Fibroblast of pulmonary artery (primary cell): ENCODE measurements around the gene FRMPD2.

ENCODE experiments used
- DNase-seq: peaks from one replicate; pipeline ENCODE4 v3.0.0-alpha.2; 2010; ENCODE audit warnings: low read depth
- H3K4me3 ChIP-seq: replicated peaks from 2 replicates; pipeline ENCODE4 v1.5.1; 2011; ENCODE audit warnings: low read depth, mild to moderate bottlenecking, control low read depth, low read length, moderate library complexity
- TF ChIP-seq, protein P1 (sequence below): IDR thresholded peaks from 2 replicates; pipeline ENCODE4 v1.5.1; 2011; ENCODE audit warnings: mild to moderate bottlenecking, control low read depth, low read length, inconsistent platforms; ENCODE audit errors: missing control alignments

FRMPD2 gene

DNA sequence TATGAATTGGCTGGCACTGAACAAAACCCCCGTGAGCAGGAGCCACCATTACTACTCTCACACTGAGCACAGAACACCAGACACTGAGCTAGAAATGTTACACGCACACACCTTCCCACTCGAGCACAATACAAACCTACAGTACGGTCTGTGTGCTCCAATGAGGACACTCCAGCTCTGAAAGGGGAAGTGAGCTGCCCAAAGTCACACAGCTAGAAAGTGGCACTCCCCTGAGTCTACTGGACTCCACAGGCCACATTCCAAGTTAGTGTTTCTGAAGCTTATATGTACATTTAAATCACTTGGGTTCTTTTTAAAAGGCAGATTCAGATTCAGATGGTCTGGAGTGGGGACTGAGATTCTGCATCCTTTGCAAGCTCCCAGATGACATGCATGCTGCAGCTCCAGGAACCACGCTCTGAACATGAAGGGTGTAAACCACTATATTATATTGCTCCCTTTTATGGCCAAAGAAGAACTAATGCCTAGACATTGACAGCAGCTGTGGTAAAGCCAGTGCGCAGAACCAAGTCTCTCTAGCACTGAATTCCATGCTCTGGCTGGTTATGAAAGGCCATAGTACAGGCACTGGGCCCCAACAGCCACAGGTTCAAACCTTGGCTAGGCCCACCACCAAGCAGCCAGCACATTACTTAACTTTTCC is 77.1 kb downstream of the FRMPD2 start:
- no peak overlapping the region for H3K4me3 ChIP-seq
- no peak for DNase-seq
- TF ChIP-seq, protein P1, sequence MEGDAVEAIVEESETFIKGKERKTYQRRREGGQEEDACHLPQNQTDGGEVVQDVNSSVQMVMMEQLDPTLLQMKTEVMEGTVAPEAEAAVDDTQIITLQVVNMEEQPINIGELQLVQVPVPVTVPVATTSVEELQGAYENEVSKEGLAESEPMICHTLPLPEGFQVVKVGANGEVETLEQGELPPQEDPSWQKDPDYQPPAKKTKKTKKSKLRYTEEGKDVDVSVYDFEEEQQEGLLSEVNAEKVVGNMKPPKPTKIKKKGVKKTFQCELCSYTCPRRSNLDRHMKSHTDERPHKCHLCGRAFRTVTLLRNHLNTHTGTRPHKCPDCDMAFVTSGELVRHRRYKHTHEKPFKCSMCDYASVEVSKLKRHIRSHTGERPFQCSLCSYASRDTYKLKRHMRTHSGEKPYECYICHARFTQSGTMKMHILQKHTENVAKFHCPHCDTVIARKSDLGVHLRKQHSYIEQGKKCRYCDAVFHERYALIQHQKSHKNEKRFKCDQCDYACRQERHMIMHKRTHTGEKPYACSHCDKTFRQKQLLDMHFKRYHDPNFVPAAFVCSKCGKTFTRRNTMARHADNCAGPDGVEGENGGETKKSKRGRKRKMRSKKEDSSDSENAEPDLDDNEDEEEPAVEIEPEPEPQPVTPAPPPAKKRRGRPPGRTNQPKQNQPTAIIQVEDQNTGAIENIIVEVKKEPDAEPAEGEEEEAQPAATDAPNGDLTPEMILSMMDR: no peak

DNA sequence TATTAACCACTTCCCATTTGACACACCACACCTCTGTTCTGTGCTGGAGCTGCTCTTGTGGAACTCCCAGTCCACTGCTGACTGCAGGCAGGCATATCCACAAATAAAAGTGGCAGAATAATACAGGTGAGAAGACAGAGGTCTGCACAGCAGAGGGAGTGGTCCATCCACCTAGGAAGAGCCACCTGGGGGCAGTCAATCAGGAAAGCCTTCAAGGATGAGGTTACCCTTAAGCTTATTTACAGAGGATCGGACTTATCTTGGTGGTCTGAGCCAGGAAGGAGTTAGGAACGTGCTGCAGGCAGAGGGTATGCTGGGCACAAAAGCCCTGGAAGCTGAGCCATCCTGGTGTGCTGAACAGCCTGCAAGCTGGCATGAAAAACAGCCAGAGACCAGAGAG is 78.7 kb downstream of the FRMPD2 start:
- no peak for DNase-seq
- TF ChIP-seq, protein P1: no peak
- H3K4me3 ChIP-seq: no peak overlapping the region

DNA sequence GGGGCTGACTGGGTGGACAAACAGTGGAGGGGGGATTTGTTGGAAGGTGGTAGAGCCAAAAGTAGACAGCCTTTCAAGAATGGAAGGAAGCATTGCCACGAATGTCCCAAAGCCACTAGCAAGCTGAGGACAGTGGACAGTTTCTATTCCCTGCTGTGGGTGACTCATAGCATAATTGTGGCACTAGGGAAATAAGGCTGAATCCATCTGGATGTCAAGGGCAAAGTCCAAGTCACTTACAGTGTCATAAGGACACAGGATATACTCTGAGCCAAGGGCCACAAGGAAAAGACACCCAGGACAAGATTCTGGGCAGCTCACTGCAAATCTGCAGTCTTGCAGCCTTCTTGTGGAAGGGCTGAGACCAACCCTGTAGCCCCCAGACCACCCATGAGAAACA is 79.7 kb downstream of the FRMPD2 start:
- no peak overlapping the region for H3K4me3 ChIP-seq
- TF ChIP-seq, protein P1: no peak
- DNase-seq: no peak

DNA sequence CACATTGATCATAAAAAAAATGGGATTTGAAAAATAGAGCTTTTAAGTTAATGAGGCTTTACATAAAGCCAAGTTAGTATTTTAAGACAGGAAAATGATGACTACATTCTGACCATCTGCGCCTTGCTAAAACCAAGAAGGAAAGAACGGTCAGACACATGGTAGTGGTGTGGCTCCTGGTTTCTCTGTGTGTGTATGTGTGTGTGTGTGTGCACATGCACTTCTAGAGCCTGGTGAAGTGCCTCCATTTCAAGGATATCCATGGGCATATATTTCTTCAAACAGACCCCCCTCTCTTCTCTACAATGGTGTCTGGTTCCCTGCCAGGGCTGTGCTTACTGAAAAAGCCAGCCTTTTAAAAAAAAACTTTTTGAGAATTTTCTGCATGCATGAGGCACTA is 80.9 kb downstream of the FRMPD2 start:
- TF ChIP-seq, protein P1: no peak
- no peak for DNase-seq
- no peak overlapping the region for H3K4me3 ChIP-seq

DNA sequence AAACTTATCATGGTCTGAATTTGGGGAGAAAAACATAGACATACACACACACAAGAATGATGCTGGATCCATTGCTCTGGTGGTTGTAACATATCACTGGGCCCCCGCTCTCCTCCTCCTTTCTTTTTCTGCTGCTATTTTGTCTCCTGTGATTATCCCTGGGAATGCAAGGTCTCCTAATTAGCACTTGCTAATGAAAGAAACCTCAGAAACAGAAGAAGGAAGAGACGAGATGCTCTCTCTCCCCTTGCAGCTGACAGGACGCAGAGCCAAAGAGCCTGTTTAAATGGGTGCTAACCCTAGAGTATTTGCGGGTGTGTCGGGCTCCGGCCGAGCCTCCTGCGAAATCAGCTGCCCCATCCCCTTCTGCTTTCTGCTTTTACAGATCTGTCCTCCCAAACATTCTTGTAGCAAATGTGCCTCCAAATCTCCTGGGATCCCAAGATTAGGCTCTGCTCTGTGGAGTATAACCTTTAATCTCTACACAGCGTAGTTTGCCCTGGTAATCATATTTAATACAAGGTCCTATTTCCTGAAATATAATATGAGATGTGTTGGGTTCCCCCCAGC is 81.5 kb downstream of the FRMPD2 start:
- TF ChIP-seq, protein P1: no peak
- no peak for DNase-seq
- H3K4me3 ChIP-seq: no peak overlapping the region

DNA sequence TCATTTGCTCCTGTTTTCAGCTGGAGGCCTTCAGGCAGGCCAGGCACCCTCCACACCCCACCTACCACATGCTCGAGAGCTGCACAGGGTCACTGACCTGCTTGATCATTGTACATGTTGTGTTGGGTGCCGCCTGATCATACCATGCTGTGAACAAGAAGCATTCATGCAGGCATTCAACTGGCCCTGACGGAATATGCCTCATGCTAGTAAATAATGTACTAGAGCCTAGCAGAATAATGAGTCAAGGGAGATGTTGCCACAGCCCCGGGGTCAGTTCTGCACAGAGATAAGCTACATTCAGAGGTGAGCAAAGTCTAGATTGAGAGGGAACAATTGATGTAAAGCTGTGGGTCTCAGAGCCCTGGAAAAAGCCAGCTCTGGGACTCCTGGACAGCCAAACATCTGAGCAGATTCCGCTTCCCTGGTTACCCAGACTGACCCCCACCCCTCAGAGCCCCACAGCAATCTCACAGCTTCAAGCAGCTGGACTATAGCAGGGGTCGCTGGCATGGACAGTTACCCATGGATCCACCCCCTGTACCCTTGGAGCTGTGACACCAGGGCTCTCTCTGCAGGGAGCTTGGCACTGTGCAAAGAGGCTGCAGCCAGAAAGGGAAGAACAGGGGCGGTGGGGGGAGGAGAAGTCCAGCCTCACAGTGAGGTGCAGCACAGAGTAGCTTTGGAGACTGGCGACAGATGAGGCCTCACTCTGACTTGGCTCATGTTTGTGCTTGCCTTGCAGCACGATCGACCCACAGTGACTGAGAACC is 86.6 kb downstream of the FRMPD2 start:
- H3K4me3 ChIP-seq: no peak overlapping the region
- no peak for DNase-seq
- TF ChIP-seq, protein P1: no peak
